Activated CD4-positive, alpha-beta memory T cell treated with anti-CD3 and anti-CD28 coated beads for 36 hours (primary cell): ENCODE data around the gene PORCN. TPM values are rescaled to one million over a fixed set of nuclear protein-coding genes. Genes with fewer than 3 reads are reported as not detected.

Experiments used
- CTCF ChIA-PET: fragments of 350-600 bp; sonication (Branson Sonifier 250); formaldehyde crosslinking; loops from one replicate; lab custom pipeline; 2021; ENCODE audit warnings: antibody characterized with exemption, inconsistent platforms; lab: Charles Lee
- POLR2A ChIA-PET: fragments of 350-600 bp; sonication (Branson Sonifier 250); formaldehyde crosslinking; loops from one replicate; lab custom pipeline; 2021; ENCODE audit warnings: antibody characterized with exemption; lab: Charles Lee
- DNase-seq: peaks from one replicate; pipeline ENCODE4 v3.0.0-alpha.2; 2020
- H3K27ac Mint-ChIP-seq: one replicate; pipeline ENCODE4 v1.8.0; 2021; ENCODE audit warnings: mixed read lengths
- H3K27me3 Mint-ChIP-seq: one replicate; pipeline ENCODE4 v1.8.0; 2021; ENCODE audit warnings: mixed read lengths
- H3K36me3 Mint-ChIP-seq: one replicate; pipeline ENCODE4 v1.8.0; 2021; ENCODE audit warnings: mixed read lengths
- H3K4me1 Mint-ChIP-seq: one replicate; pipeline ENCODE4 v1.8.0; 2021; ENCODE audit warnings: low read depth, mixed read lengths
- H3K4me3 Mint-ChIP-seq: one replicate; pipeline ENCODE4 v1.8.0; 2021; ENCODE audit warnings: mild to moderate bottlenecking, mixed read lengths
- H3K9me3 Mint-ChIP-seq: one replicate; pipeline ENCODE4 v1.8.0; 2021; ENCODE audit warnings: mixed read lengths
- intact Hi-C: fragments of 100-400 bp; cut with micrococcal nuclease; formaldehyde crosslinking; loops from one replicate; pipeline ENCODE4 v1.15.1; 2023
- total RNA-seq, 2 experiments: library from RNA; stranded (reverse); gene quantifications; one replicate each; pipeline ENCODE4 v1.2.3, GENCODE V29; 2021

Gene PORCN
- total RNA-seq, 2 experiments from 2014 or later: 7.1 to 7.7 TPM

- no peak overlapping the region for H3K4me3 Mint-ChIP-seq
- CTCF ChIA-PET: no interaction called here
- peaks cover 16% of the 10 kb centered on the region for H3K4me1 Mint-ChIP-seq
- peaks cover 28% of the 10 kb centered on the region for H3K36me3 Mint-ChIP-seq
- DNase-seq: no peak
- no peaks in the 10 kb centered on the region for H3K27me3 Mint-ChIP-seq
- H3K27ac Mint-ChIP-seq: no peak overlapping the region
- intact Hi-C loops: no loop called here
- H3K9me3 Mint-ChIP-seq: no peaks in the 10 kb centered on the region
- POLR2A ChIA-PET: interaction anchor here (1.0 kb wide), 1 partner anchor 44 kb away, joined by 3 read pairs; the partner anchor contains the start of gene RBM3
These were observed 21.9 kb downstream of the PORCN start for GRCh38 chrX:48530736-48531135.

GRCh38 chrX:48531358-48531959 is 22.7 kb downstream of the PORCN start:
- H3K27me3 Mint-ChIP-seq: no peaks in the 10 kb centered on the region
- H3K4me1 Mint-ChIP-seq: peaks cover 15% of the 10 kb centered on the region
- ChIA-PET POLR2A (interaction anchor here (1.0 kb wide), 1 partner anchor 43 kb away, joined by 3 read pairs; the partner anchor contains the start of gene RBM3), CTCF (no interaction called here)
- peak; percentile 17 for DNase-seq
- H3K9me3 Mint-ChIP-seq: no peaks in the 10 kb centered on the region
- H3K36me3 Mint-ChIP-seq: peaks cover 25% of the 10 kb centered on the region
- intact Hi-C loops: no loop called here
- H3K27ac Mint-ChIP-seq: peak overlapping the region; percentile 84
- no peak overlapping the region for H3K4me3 Mint-ChIP-seq

GRCh38 chrX:48532161-48532560 is 23.4 kb downstream of the PORCN start:
- ChIA-PET CTCF (no interaction called here), POLR2A (no interaction called here)
- Mint-ChIP-seq H3K36me3 (peaks cover 20% of the 10 kb centered on the region), H3K4me3 (no peak overlapping the region), H3K27me3 (no peaks in the 10 kb centered on the region), H3K4me1 (peaks cover 13% of the 10 kb centered on the region), H3K9me3 (no peaks in the 10 kb centered on the region), H3K27ac (peak overlapping the region; percentile 84)
- no peak for DNase-seq
- intact Hi-C loops: no loop called here

- Mint-ChIP-seq H3K36me3 (peaks cover 11% of the 10 kb centered on the region), H3K27ac (no peak overlapping the region)
- POLR2A ChIA-PET: no interaction called here
These were observed 24.4 kb downstream of the PORCN start for GRCh38 chrX:48533165-48533564.

GRCh38 chrX:48538641-48539344 is 30.0 kb downstream of the PORCN start:
- Mint-ChIP-seq H3K4me3 (no peak overlapping the region), H3K27ac (peak overlapping the region; percentile 97), H3K4me1 (peaks cover 19% of the 10 kb centered on the region), H3K36me3 (peaks cover 7% of the 10 kb centered on the region), H3K27me3 (no peaks in the 10 kb centered on the region), H3K9me3 (no peaks in the 10 kb centered on the region)
- ChIA-PET CTCF (interaction anchor here (0.7 kb wide), 1 partner anchor 73 kb away, joined by 5 read pairs; no protein-coding TSS in a partner anchor), POLR2A (interaction anchor here (0.8 to 1.6 kb wide), 5 partner anchors 10 to 75 kb away, joined by 3 to 12 read pairs (median 6); partner anchors contain the start of gene RBM3)
- intact Hi-C loops: loop anchor here (1.0 kb wide), 4 partner anchors 17 to 381 kb away; partner anchors contain the start of genes EBP, PIM2 and RBM3
- DNase-seq: no peak

More at GRCh38 chrX:48533165-48533564, 24.4 kb downstream of the PORCN start:
- CTCF ChIA-PET: no interaction called here
- intact Hi-C loops: no loop called here
- no peak overlapping the region for H3K4me3 Mint-ChIP-seq
- H3K27me3 Mint-ChIP-seq: no peaks in the 10 kb centered on the region
- DNase-seq: no peak
- H3K4me1 Mint-ChIP-seq: peaks cover 13% of the 10 kb centered on the region
- no peaks in the 10 kb centered on the region for H3K9me3 Mint-ChIP-seq

DNA sequence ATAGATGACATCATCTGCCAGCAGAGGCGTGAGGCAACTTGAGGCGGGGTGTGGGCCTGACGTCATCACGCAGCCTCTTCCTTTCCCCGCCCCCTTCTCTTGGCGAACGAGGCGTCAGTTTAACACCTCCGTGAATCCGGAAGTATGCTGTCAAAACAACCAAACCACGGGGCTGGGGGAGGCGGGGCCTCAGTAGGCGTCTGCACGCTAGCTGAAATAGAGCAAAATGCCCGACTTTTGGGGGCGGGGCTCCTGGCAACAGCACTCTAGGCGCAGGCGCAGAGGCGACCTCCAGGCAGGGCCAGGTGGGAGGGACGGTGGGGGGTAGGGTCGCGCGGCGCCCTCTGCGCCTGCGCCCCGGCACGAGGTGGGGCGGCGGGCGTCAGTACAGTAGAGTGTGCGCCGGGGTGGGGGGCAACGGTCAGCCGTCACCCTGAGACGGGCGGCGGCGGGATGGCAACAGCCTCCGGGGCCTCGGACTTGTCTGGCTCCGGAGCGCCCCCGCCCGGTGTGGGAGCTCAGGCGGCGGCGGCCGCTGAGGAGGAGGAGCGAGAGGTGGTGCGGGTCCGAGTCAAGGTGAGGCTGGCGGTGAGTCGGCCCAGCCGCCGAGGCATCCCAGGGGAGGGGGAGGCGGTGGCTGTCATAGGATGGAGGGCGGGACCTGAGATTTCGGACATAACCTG is 30.7 kb downstream of the PORCN start, which contains the start of gene TBC1D25:
TSS of gene TBC1D25 (plus strand) at position 370 of the 683 bp plus-strand sequence. CDS start at position 454, 84 bp downstream.
- POLR2A ChIA-PET: interaction anchor here (0.9 to 1.6 kb wide), 4 partner anchors 18 to 71 kb away, joined by 3 to 12 read pairs (median 6); partner anchors contain the start of genes EBP and RBM3
- H3K27ac Mint-ChIP-seq: peak within 1 kb of the TSS; percentile 97

DNA sequence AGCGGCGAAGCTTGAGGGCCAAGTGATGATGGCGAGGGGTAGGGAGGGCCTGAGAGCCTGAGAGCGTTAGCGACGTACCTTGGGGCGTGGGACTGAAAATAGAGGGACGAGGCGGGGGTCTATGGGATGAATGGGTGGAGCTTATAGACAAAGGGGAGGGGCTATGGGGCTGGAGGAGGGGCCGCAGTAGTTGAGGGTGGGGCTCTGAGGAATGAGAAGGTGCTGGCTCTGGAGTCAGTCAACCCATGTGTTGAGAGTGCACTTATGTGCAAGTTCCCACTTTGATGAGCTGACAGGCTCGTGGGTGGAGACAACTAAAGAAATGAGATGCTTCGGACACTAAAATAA is 31.2 kb downstream of the PORCN start:
- Mint-ChIP-seq H3K4me3 (peak overlapping the region; percentile 84), H3K36me3 (peaks cover 10% of the 10 kb centered on the region), H3K27me3 (no peaks in the 10 kb centered on the region), H3K4me1 (peaks cover 19% of the 10 kb centered on the region), H3K27ac (peak overlapping the region; percentile 97), H3K9me3 (no peaks in the 10 kb centered on the region)
- intact Hi-C loops: loop anchor here (1.0 kb wide), 2 partner anchors 18 to 30 kb away; no protein-coding TSS in a partner anchor
- CTCF ChIA-PET: interaction anchor here (0.6 to 1.3 kb wide), 3 partner anchors 10 to 65 kb away, joined by 3 to 5 read pairs (median 3); no protein-coding TSS in a partner anchor
- DNase-seq: peak; percentile 71
- POLR2A ChIA-PET: interaction anchor here (0.6 to 1.6 kb wide), 5 partner anchors 18 to 496 kb away, joined by 3 to 12 read pairs (median 4); partner anchors contain the start of genes EBP and RBM3

More for the DNA sequence above, 30.7 kb downstream of the PORCN start, which contains the start of gene TBC1D25:
- H3K9me3 Mint-ChIP-seq: no peaks in the 10 kb centered on the region
- peaks cover 9% of the 10 kb centered on the region for H3K36me3 Mint-ChIP-seq
- H3K27me3 Mint-ChIP-seq: no peaks in the 10 kb centered on the region
- CTCF ChIA-PET: interaction anchor here (0.6 to 1.3 kb wide), 3 partner anchors 10 to 73 kb away, joined by 3 to 5 read pairs (median 3); no protein-coding TSS in a partner anchor
- peak; percentile 98 for DNase-seq
- H3K4me3 Mint-ChIP-seq: peak within 1 kb of the TSS; percentile 84
- peaks cover 19% of the 10 kb centered on the region for H3K4me1 Mint-ChIP-seq
- intact Hi-C loops: loop anchor here (1.0 kb wide), 6 partner anchors 18 to 380 kb away; partner anchors contain the start of genes EBP, PIM2 and RBM3

GRCh38 chrX:48540480-48540879 is 31.7 kb downstream of the PORCN start:
- DNase-seq: no peak
- Mint-ChIP-seq H3K27ac (peak overlapping the region; percentile 97), H3K4me1 (peaks cover 19% of the 10 kb centered on the region), H3K4me3 (peak overlapping the region; percentile 84), H3K9me3 (no peaks in the 10 kb centered on the region), H3K27me3 (no peaks in the 10 kb centered on the region), H3K36me3 (peaks cover 12% of the 10 kb centered on the region)
- CTCF ChIA-PET: interaction anchor here (1.2 to 1.3 kb wide), 2 partner anchors 9 to 66 kb away, joined by 3 to 5 read pairs; no protein-coding TSS in a partner anchor
- POLR2A ChIA-PET: interaction anchor here (0.6 to 1.6 kb wide), 4 partner anchors 18 to 497 kb away, joined by 3 to 12 read pairs (median 4); partner anchors contain the start of genes EBP and RBM3
- intact Hi-C loops: loop anchor here (1.0 kb wide), 2 partner anchors 18 to 30 kb away; no protein-coding TSS in a partner anchor

- intact Hi-C loops: no loop called here
- no peaks in the 10 kb centered on the region for H3K9me3 Mint-ChIP-seq
- peaks cover 13% of the 10 kb centered on the region for H3K36me3 Mint-ChIP-seq
- POLR2A ChIA-PET: no interaction called here
- peak overlapping the region; percentile 97 for H3K27ac Mint-ChIP-seq
- CTCF ChIA-PET: interaction anchor here (1.2 kb wide), 1 partner anchor 66 kb away, joined by 5 read pairs; no protein-coding TSS in a partner anchor
- peak overlapping the region; percentile 32 for H3K4me3 Mint-ChIP-seq
- DNase-seq: no peak
- peaks cover 19% of the 10 kb centered on the region for H3K4me1 Mint-ChIP-seq
- H3K27me3 Mint-ChIP-seq: no peaks in the 10 kb centered on the region
These were observed 32.5 kb downstream of the PORCN start for GRCh38 chrX:48541140-48541814.

DNA sequence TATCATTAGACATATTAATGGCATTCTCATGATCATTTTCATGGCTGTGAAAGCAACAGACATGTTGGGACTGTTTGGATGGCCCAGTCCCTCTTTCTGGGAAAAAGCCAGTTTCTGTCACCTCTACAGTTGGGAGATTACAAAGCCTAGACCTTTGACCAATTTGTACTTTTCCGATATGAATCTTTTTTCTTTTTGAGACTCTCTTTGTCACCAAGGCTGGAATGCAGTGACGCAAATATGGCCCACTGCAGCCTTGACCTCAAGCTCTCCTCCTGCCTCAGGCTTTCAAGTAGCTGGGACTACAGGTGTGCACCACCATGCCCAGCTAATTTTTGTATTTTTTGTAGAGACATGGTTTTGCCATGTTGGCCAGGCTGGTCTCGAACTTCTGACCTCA is 40.1 kb downstream of the PORCN start:
- DNase-seq: no peak
- peaks cover 8% of the 10 kb centered on the region for H3K36me3 Mint-ChIP-seq
- no peak overlapping the region for H3K4me3 Mint-ChIP-seq
- intact Hi-C loops: no loop called here
- H3K4me1 Mint-ChIP-seq: no peaks in the 10 kb centered on the region
- no peaks in the 10 kb centered on the region for H3K9me3 Mint-ChIP-seq
- ChIA-PET POLR2A (no interaction called here), CTCF (no interaction called here)
- no peaks in the 10 kb centered on the region for H3K27me3 Mint-ChIP-seq
- no peak overlapping the region for H3K27ac Mint-ChIP-seq
